Thyroid gland (tissue), 4 donors: ENCODE data around the gene ZNF341. TPM values are rescaled to one million over a fixed set of nuclear protein-coding genes. Genes with fewer than 3 reads are reported as not detected.
A peak's percentile ranks its signal among the peaks of the same experiment; 100 is the strongest.
"Not testable (repeated sequence)": the region's sequence is repeated elsewhere in the genome, so short reads cannot be mapped to it uniquely, and the experiment has no call there.

Experiments used
- DNase-seq, 2 donors: peaks; one replicate each; pipeline ENCODE4 v3.0.0-alpha.2; 2019
- H3K27ac ChIP-seq, 3 donors: fragments of 200-600 bp; sonication (generic); 1 replicate in 2 of 3; 2 replicates in 1 of 3; pipeline ENCODE4 v1.5.1; 2016 to 2019; ENCODE audit warnings: mild to moderate bottlenecking in 1 of 3, moderate library complexity in 1 of 3
- H3K27me3 ChIP-seq: fragments of 200-600 bp; sonication (generic); one replicate; pipeline ENCODE4 v1.5.1; 2019
- H3K36me3 ChIP-seq, 2 donors: fragments of 200-600 bp; sonication (generic); one replicate each; pipeline ENCODE4 v1.5.1; 2016 to 2019
- H3K4me1 ChIP-seq, 2 donors: fragments of 200-600 bp; sonication (generic); one replicate each; pipeline ENCODE4 v1.5.1; 2017 to 2019
- H3K4me3 ChIP-seq, 3 donors: fragments of 200-600 bp; sonication (generic); replicated peaks in 1 of 3; 1 replicate in 2 of 3; 2 replicates in 1 of 3; pipeline ENCODE4 v1.5.1; 2016; ENCODE audit warnings: mild to moderate bottlenecking in 1 of 3
- H3K9me3 ChIP-seq: fragments of 200-600 bp; sonication (generic); one replicate; pipeline ENCODE4 v1.5.1; 2017
- CTCF ChIP-seq, 6 experiments: fragments of 200-600 bp in 3 of 6; fragments of 450-650 bp in 3 of 6; sonication (generic) in 3 of 6; IDR thresholded peaks; one replicate each; pipeline ENCODE4 v1.5.1; 2016 to 2019; ENCODE audit warnings: antibody characterized with exemption in 6 of 6, mild to moderate bottlenecking in 2 of 6, inconsistent platforms in 1 of 6, moderate library complexity in 1 of 6
- POLR2A ChIP-seq, 2 donors: fragments of 450-650 bp; IDR thresholded peaks; one replicate each; pipeline ENCODE4 v1.6.1; 2017; ENCODE audit warnings: antibody characterized with exemption in 2 of 2, mild to moderate bottlenecking in 2 of 2, moderate library complexity in 1 of 2
- WGBS, 2 donors: methylation state at CpG; one replicate each; pipeline ENCODE4 v1.1.5; 2017; 5-methylcytosine and 5-hydroxymethylcytosine counted together
- intact Hi-C: fragments of 100-400 bp; cut with DNase I; formaldehyde crosslinking; loops from one replicate; pipeline ENCODE4 v1.15.1; 2023
- total RNA-seq, 4 donors: library from RNA; depleted of rRNA; stranded (reverse); fragments of >200 nt; gene quantifications; one replicate each; pipeline ENCODE4 v1.2.3, GENCODE V29; 2016

The ZNF341 gene
- total RNA-seq, 4 donors from 2014 or later, result 1.1 to 3.5 (median 2.8) TPM

GRCh38 chr20:33753143-33753542, 21.3 kb downstream of the ZNF341 start:
- peaks cover 0 to 12% of the 10 kb centered on the region in 2 donors for H3K36me3 ChIP-seq
- no peaks in the 10 kb centered on the region for H3K27me3 ChIP-seq
- intact Hi-C loops, result no loop called here
- H3K9me3 ChIP-seq, result no peaks in the 10 kb centered on the region
- no peaks in the 10 kb centered on the region for H3K4me1 ChIP-seq
- H3K4me3 ChIP-seq, result no peak overlapping the region
- DNase-seq, result no peak
- TF ChIP-seq POLR2A (IDR thresholded peaks at IDR 0.05), result no peak
- TF ChIP-seq CTCF (IDR thresholded peaks at IDR 0.05), result no peak
- 96 to 99% methylated on average over 6 of the region's 7 CpGs for whole genome bisulfite sequencing, 2 donors
- H3K27ac ChIP-seq, result no peak overlapping the region

- intact Hi-C loops, result no loop called here
- Histone ChIP-seq H3K9me3 (no peaks in the 10 kb centered on the region), H3K4me1 (no peaks in the 10 kb centered on the region), H3K27ac (no peak overlapping the region), H3K36me3 (peaks cover 0 to 12% of the 10 kb centered on the region in 2 donors), H3K27me3 (no peaks in the 10 kb centered on the region), H3K4me3 (no peak overlapping the region)
- TF ChIP-seq CTCF (IDR thresholded peaks at IDR 0.05) (no peak), POLR2A (IDR thresholded peaks at IDR 0.05) (no peak)
- DNase-seq, result peak in 1 of 2 donors; percentile 15
- 82 to 85% methylated on average over 5 of the region's 5 CpGs for WGBS, 2 donors
Measured at GRCh38 chr20:33753763-33754162, 22.0 kb downstream of the ZNF341 start.

- H3K9me3 ChIP-seq, H3K27me3 ChIP-seq, H3K27ac ChIP-seq, intact Hi-C loops, H3K4me1 ChIP-seq, H3K4me3 ChIP-seq, DNase-seq: not testable (repeated sequence)
- 89 to 92% methylated on average over 9 to 10 of the region's 10 CpGs for WGBS, 2 donors
- peaks cover 0 to 12% of the 10 kb centered on the region in 2 donors for H3K36me3 ChIP-seq
Measured at GRCh38 chr20:33755936-33756490, 24.2 kb downstream of the ZNF341 start.

GRCh38 chr20:33757046-33757445, 25.2 kb downstream of the ZNF341 start:
- intact Hi-C loops, result no loop called here
- Histone ChIP-seq H3K9me3 (no peaks in the 10 kb centered on the region), H3K27ac (no peak overlapping the region), H3K4me3 (no peak overlapping the region), H3K4me1 (no peaks in the 10 kb centered on the region), H3K27me3 (no peaks in the 10 kb centered on the region), H3K36me3 (peaks cover 0 to 12% of the 10 kb centered on the region in 2 donors)
- TF ChIP-seq POLR2A (IDR thresholded peaks at IDR 0.05) (no peak), CTCF (IDR thresholded peaks at IDR 0.05) (no peak)
- WGBS, 2 donors, result 97 to 99% methylated on average over 10 of the region's 10 CpGs
- DNase-seq, result no peak

GRCh38 chr20:33757458-33757857, 25.7 kb downstream of the ZNF341 start:
- H3K27me3 ChIP-seq, result no peaks in the 10 kb centered on the region
- 74 to 94% methylated on average over 1 of the region's 1 CpG for WGBS, 2 donors
- no peak overlapping the region for H3K27ac ChIP-seq
- H3K9me3 ChIP-seq, result no peaks in the 10 kb centered on the region
- DNase-seq, result no peak
- TF ChIP-seq CTCF (IDR thresholded peaks at IDR 0.05), result no peak
- TF ChIP-seq POLR2A (IDR thresholded peaks at IDR 0.05), result no peak
- peaks cover 0 to 12% of the 10 kb centered on the region in 2 donors for H3K36me3 ChIP-seq
- H3K4me3 ChIP-seq, result no peak overlapping the region
- H3K4me1 ChIP-seq, result no peaks in the 10 kb centered on the region
- intact Hi-C loops, result no loop called here
